H1 (cell line): ENCODE data around the gene CFAP100. TPM values are rescaled to one million over a fixed set of nuclear protein-coding genes. Genes with fewer than 3 reads are reported as not detected.

Experiments used
- CTCF ChIA-PET: fragments of 300-600 bp; sonication (Branson Sonifier 250); formaldehyde crosslinking; loops from one replicate; lab custom pipeline; 2021; ENCODE audit not compliant: partially characterized antibody; lab: Charles Lee
- POLR2A ChIA-PET: fragments of 300-600 bp; sonication (Branson Sonifier 250); formaldehyde crosslinking; loops from one replicate; lab custom pipeline; 2021; ENCODE audit warnings: inconsistent platforms; ENCODE audit not compliant: partially characterized antibody; lab: Charles Lee
- DNase-seq, 2 experiments: peaks; one replicate each; pipeline versions ENCODE4 v3.0.0 to v3.0.0-alpha.2; 2010 to 2022; ENCODE audit warnings: low spot score in 2 of 2, low read depth in 1 of 2, mixed read lengths in 1 of 2
- FAIRE-seq: peaks from 2 replicates; lab custom pipeline; 2011; peaks lifted over from hg19 to GRCh38; lab: Jason Lieb, UNC
- H2AFZ ChIP-seq: 2 replicates; pipeline ENCODE4 v1.8.1; 2012; ENCODE audit warnings: low read length, inconsistent platforms
- H2AK5ac ChIP-seq: 2 replicates; pipeline ENCODE4 v1.6.1; 2013; ENCODE audit warnings: low read depth, low read length
- H2BK120ac ChIP-seq: replicated peaks from 2 replicates; pipeline ENCODE3; 2013; ENCODE audit warnings: low read depth, low read length, inconsistent platforms
- H2BK12ac ChIP-seq: 2 replicates; pipeline ENCODE4 v1.6.1; 2013; ENCODE audit warnings: low read depth, low read length
- H2BK15ac ChIP-seq: 2 replicates; pipeline ENCODE4 v1.6.1; 2013; ENCODE audit warnings: low read length
- H2BK20ac ChIP-seq: 2 replicates; pipeline ENCODE4 v1.6.1; 2013; ENCODE audit warnings: low read length
- H2BK5ac ChIP-seq: 2 replicates; pipeline ENCODE4 v1.6.1; 2013; ENCODE audit warnings: low read depth, low read length
- H3K14ac ChIP-seq: 2 replicates; pipeline ENCODE4 v1.6.1; 2013; ENCODE audit warnings: inconsistent platforms; ENCODE audit not compliant: insufficient read length
- H3K18ac ChIP-seq: 2 replicates; pipeline ENCODE4 v1.6.1; 2013; ENCODE audit warnings: low read length; ENCODE audit errors: extremely low read depth
- H3K23ac ChIP-seq: 2 replicates; pipeline ENCODE4 v1.6.1; 2013; ENCODE audit warnings: inconsistent platforms; ENCODE audit not compliant: insufficient read length
- H3K23me2 ChIP-seq: 2 replicates; pipeline ENCODE4 v1.6.1; 2013; ENCODE audit warnings: low read depth, low read length
- H3K27ac ChIP-seq: 2 replicates; pipeline ENCODE4 v1.6.1; 2011; ENCODE audit warnings: low read depth, low read length, inconsistent platforms
- H3K27me3 ChIP-seq, 4 experiments: replicated peaks in 1 of 4; 1 replicate in 1 of 4; 2 replicates in 3 of 4; pipeline versions ENCODE4 v1.6.1 to v1.8.1; 2011 to 2013; ENCODE audit warnings: low read length in 3 of 4, mild to moderate bottlenecking in 3 of 4, inconsistent platforms in 2 of 4, mixed read lengths in 2 of 4, moderate library complexity in 1 of 4; ENCODE audit not compliant: control insufficient read depth in 3 of 4, insufficient read depth in 3 of 4; ENCODE audit errors: extremely low read depth in 1 of 4
- H3K36me3 ChIP-seq, 4 experiments: 2 replicates each; pipeline versions ENCODE4 v1.6.1 to v1.8.1; 2011 to 2013; ENCODE audit warnings: mild to moderate bottlenecking in 4 of 4, low read length in 3 of 4, moderate library complexity in 2 of 4, control low read depth in 1 of 4, inconsistent platforms in 1 of 4; ENCODE audit not compliant: insufficient read depth in 4 of 4, control insufficient read depth in 2 of 4
- H3K4ac ChIP-seq: replicated peaks from 2 replicates; pipeline ENCODE3; 2013; ENCODE audit warnings: low read length, low read depth, mixed read lengths, inconsistent platforms; ENCODE audit not compliant: insufficient read length
- H3K4me1 ChIP-seq, 4 experiments: replicated peaks in 1 of 4; 1 replicate in 1 of 4; 2 replicates in 3 of 4; pipeline versions ENCODE4 v1.6.1 to v1.8.1; 2011 to 2013; ENCODE audit warnings: low read length in 3 of 4, inconsistent platforms in 2 of 4, mixed read lengths in 1 of 4; ENCODE audit not compliant: insufficient read depth in 4 of 4, control insufficient read depth in 3 of 4
- H3K4me2 ChIP-seq, 2 experiments: 2 replicates each; pipeline versions ENCODE4 v1.6.1 to v1.8.1; 2011 to 2013; ENCODE audit warnings: low read depth in 2 of 2, low read length in 2 of 2, control low read depth in 1 of 2, inconsistent platforms in 1 of 2, mild to moderate bottlenecking in 1 of 2; ENCODE audit not compliant: insufficient read depth in 1 of 2
- H3K4me3 ChIP-seq, 4 experiments: fragments of 200-600, 300-600 bp in 1 of 4; sonication (generic), shearing (Covaris generic), sonication (Bioruptor Twin) in 1 of 4; 2 replicates each; pipeline versions ENCODE4 v1.5.1 to v1.8.1; 2011 to 2016; ENCODE audit warnings: low read length in 4 of 4, low read depth in 3 of 4, control low read depth in 2 of 4, inconsistent platforms in 2 of 4, mild to moderate bottlenecking in 2 of 4, mixed read lengths in 1 of 4, moderate library complexity in 1 of 4; ENCODE audit not compliant: insufficient read depth in 2 of 4; ENCODE audit errors: extremely low read depth in 1 of 4
- H3K56ac ChIP-seq: replicated peaks from 2 replicates; pipeline ENCODE3; 2013; ENCODE audit warnings: low read depth, mild to moderate bottlenecking, mixed read lengths, low read length, inconsistent platforms; ENCODE audit not compliant: insufficient read length
- H3K79me1 ChIP-seq: 2 replicates; pipeline ENCODE4 v1.6.1; 2013; ENCODE audit warnings: low read depth, low read length, control low read depth
- H3K79me2 ChIP-seq, 2 experiments: 2 replicates each; pipeline versions ENCODE4 v1.6.1 to v1.8.1; 2012 to 2013; ENCODE audit warnings: low read length in 2 of 2, mild to moderate bottlenecking in 2 of 2, inconsistent platforms in 1 of 2; ENCODE audit not compliant: insufficient read depth in 2 of 2, control insufficient read depth in 1 of 2
- H3K9ac ChIP-seq, 4 experiments: replicated peaks in 1 of 4; 1 replicate in 1 of 4; 2 replicates in 3 of 4; pipeline versions ENCODE4 v1.6.1 to v1.8.1; 2011 to 2013; ENCODE audit warnings: low read depth in 3 of 4, low read length in 3 of 4, control low read depth in 2 of 4, mild to moderate bottlenecking in 2 of 4, moderate library complexity in 2 of 4, inconsistent platforms in 1 of 4; ENCODE audit errors: extremely low read depth in 1 of 4
- H3K9me3 ChIP-seq, 2 experiments: 2 replicates each; pipeline versions ENCODE4 v1.6.1 to v1.8.1; 2012 to 2013; ENCODE audit warnings: mild to moderate bottlenecking in 2 of 2, moderate library complexity in 2 of 2, control low read depth in 1 of 2, inconsistent platforms in 1 of 2, low read depth in 1 of 2, low read length in 1 of 2, mixed read lengths in 1 of 2; ENCODE audit not compliant: insufficient read depth in 2 of 2
- H4K20me1 ChIP-seq, 2 experiments: replicated peaks in 1 of 2; 2 replicates each; pipeline versions ENCODE3 to v1.8.1; 2011 to 2013; ENCODE audit warnings: inconsistent platforms in 2 of 2, low read length in 2 of 2, mild to moderate bottlenecking in 1 of 2; ENCODE audit not compliant: insufficient read depth in 2 of 2, control insufficient read depth in 1 of 2
- H4K5ac ChIP-seq: 2 replicates; pipeline ENCODE4 v1.6.1; 2013; ENCODE audit warnings: low read length, low read depth, mixed read lengths, inconsistent platforms; ENCODE audit not compliant: insufficient read length
- H4K8ac ChIP-seq: 2 replicates; pipeline ENCODE4 v1.8.0; 2013; ENCODE audit warnings: mild to moderate bottlenecking, moderate library complexity, low read length, inconsistent platforms; ENCODE audit not compliant: insufficient read depth; ENCODE audit errors: extremely low read depth
- H4K91ac ChIP-seq: replicated peaks from 2 replicates; pipeline ENCODE3; 2013; ENCODE audit warnings: low read length, mixed read lengths, inconsistent platforms; ENCODE audit not compliant: insufficient read length
- EZH2 ChIP-seq: fragments of 200-600 bp; sonication (generic); IDR thresholded peaks from 2 replicates; pipeline ENCODE4 v1.7.1; 2012; ENCODE audit warnings: low read depth, mild to moderate bottlenecking, moderate library complexity, low read length, inconsistent platforms; ENCODE audit not compliant: severe bottlenecking
- SAP30 ChIP-seq: fragments of 300-600 bp; sonication (generic); IDR thresholded peaks from 2 replicates; pipeline ENCODE4 v1.7.1; 2012; ENCODE audit warnings: low read length, moderate library complexity, mild to moderate bottlenecking, inconsistent platforms; ENCODE audit not compliant: insufficient read depth, insufficient replicate concordance
- SIN3A ChIP-seq, 2 experiments: IDR thresholded peaks in 1 of 2; conservative IDR thresholded peaks in 1 of 2; 2 replicates each; pipeline ENCODE4 v1.6.1; 2011 to 2012; ENCODE audit warnings: low read length in 2 of 2, improper control_type of control experiment in 1 of 2, low read depth in 1 of 2, mild to moderate bottlenecking in 1 of 2
- SP1 ChIP-seq: IDR thresholded peaks from 2 replicates; pipeline ENCODE4 v1.6.1; 2011; ENCODE audit warnings: low read depth, low read length
- WGBS, 2 experiments: shearing (Covaris generic) in 1 of 2; methylation state at CpG; one replicate each; pipeline versions ENCODE4 v1.1.6 to v1.1.7; 2013 to 2015; ENCODE audit warnings: low lambda C conversion rate in 2 of 2, mixed read lengths in 2 of 2, inconsistent platforms in 1 of 2, low coverage in 1 of 2, missing lambda C conversion rate in 1 of 2; ENCODE audit not compliant: insufficient replicate concordance in 2 of 2, insufficient coverage in 1 of 2, insufficient read length in 1 of 2; ENCODE audit errors: extremely low coverage in 1 of 2, missing lambda C conversion rate in 1 of 2; 5-methylcytosine and 5-hydroxymethylcytosine counted together
- polyA plus RNA-seq, 7 experiments: library from polyadenylated mRNA; depleted of rRNA in 3 of 7; stranded (reverse) in 5 of 7; unstranded in 2 of 7; fragments of >200 nt in 5 of 7; fragments of 200-250 nt in 2 of 7; gene quantifications; 1 replicate in 5 of 7; 2 replicates in 1 of 7; 4 replicates in 1 of 7; pipeline versions ENCODE4 v1.2.1 to v1.2.3, GENCODE V29; 2011 to 2013; ENCODE audit warnings: missing spikeins in 2 of 7, mixed read lengths in 2 of 7
- total RNA-seq: library from RNA; stranded (reverse); fragmentation: NEBNext Ultra II Directional; extraction: Animal tissue kit (Norgen Biotek cat#: 25700); gene quantifications from 2 replicates; pipeline ENCODE4 v1.2.1, GENCODE V29; 2021
- TF ChIP-seq, protein P1 (sequence below): IDR thresholded peaks from 2 replicates; pipeline ENCODE4 v1.6.1; 2012; ENCODE audit warnings: inconsistent platforms

Gene CFAP100
- total and polyA plus RNA-seq, 2 of the 8 experiments (the other 6 are each of a cell fraction or from before 2014, with no cell fraction given): 0.17 TPM; not detected in 1

DNA sequence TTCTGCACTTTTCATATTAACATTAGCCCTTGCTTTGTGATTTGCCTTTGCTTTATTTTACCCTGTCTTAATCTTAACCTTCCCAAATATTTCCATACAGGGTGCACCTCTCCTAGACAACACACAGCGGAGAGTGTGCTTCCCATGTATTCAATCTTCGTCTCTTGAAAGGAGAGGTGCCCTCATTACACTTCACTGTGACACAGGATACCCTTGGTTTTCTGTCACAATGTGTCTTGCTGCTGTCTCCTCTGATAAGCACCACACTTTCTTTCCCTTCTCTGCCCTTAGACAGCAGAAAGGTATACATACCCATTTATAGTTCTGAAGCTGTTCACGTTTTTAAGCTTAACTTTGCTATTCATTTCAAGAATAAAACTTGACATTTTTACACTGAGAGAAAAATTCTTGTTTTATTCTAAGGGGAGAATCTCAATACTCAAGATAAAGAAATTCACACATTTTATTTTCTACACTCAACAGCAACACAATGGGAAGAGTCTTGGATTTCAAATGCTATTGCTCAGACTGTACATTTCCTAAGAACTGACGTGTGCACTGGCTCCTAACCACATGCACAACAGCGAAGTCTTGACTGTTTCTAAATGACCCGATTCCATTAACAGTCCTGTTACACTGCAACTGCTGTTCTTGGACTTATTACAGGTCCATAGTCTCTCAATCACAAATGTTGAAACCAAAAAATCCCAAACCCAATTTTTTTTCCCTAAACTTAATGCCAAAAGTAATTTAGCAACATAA, 59.9 kb downstream of the CFAP100 start:
- no peak for FAIRE-seq
- no peak overlapping the region for H3K9ac ChIP-seq
- CTCF ChIA-PET: no interaction called here

More for the DNA sequence above, 59.9 kb downstream of the CFAP100 start:
- H3K23ac ChIP-seq: no peak overlapping the region
- no peak overlapping the region for H2BK120ac ChIP-seq
- H3K27ac ChIP-seq: no peak overlapping the region
- H3K18ac ChIP-seq: no peak overlapping the region
- no peaks in the 10 kb centered on the region for H3K27me3 ChIP-seq
- no peak overlapping the region for H3K4me2 ChIP-seq
- H3K36me3 ChIP-seq: peaks cover 4 to 40% (median 15%) of the 10 kb centered on the region in 4 experiments; a peak in 7 of 8 replicates
- no peak overlapping the region for H2BK20ac ChIP-seq
- DNase-seq: no peak
- POLR2A ChIA-PET: interaction anchor here (1.6 kb wide), 1 partner anchor 12 kb away, joined by 3 read pairs; no protein-coding TSS in a partner anchor
- no peak overlapping the region for H3K14ac ChIP-seq
- no peak overlapping the region for H2BK12ac ChIP-seq
- no peak overlapping the region for H2AK5ac ChIP-seq
- peaks cover 6% of the 10 kb centered on the region; the same call in 1 of the 2 replicates for H3K79me1 ChIP-seq
- no peaks in the 10 kb centered on the region; a peak in 1 of 7 replicates for H3K4me1 ChIP-seq
- H4K91ac ChIP-seq: no peak overlapping the region
- no peak overlapping the region for H2BK15ac ChIP-seq
- WGBS, 2 experiments: 84% methylated on average over 6 of the region's 6 CpGs; no CpG with 5 or more reads in 1 of the 2 experiments
- TF ChIP-seq EZH2 (no peak), SIN3A (conservative IDR thresholded peaks at IDR 0.05 in 1 of 2, IDR thresholded peaks at IDR 0.05 in 1 of 2; ENCODE audit: low read depth in 1 of 2, low read length in 2 of 2) (no peak), SAP30 (no peak), SP1 (no peak)
- TF ChIP-seq, protein P1, sequence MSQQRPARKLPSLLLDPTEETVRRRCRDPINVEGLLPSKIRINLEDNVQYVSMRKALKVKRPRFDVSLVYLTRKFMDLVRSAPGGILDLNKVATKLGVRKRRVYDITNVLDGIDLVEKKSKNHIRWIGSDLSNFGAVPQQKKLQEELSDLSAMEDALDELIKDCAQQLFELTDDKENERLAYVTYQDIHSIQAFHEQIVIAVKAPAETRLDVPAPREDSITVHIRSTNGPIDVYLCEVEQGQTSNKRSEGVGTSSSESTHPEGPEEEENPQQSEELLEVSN: no peak
- H3K23me2 ChIP-seq: no peaks in the 10 kb centered on the region
- no peak overlapping the region for H3K4me3 ChIP-seq
- no peaks in the 10 kb centered on the region; a peak in 2 of 4 replicates for H3K79me2 ChIP-seq
- peaks cover 0 to 12% of the 10 kb centered on the region in 2 experiments for H4K20me1 ChIP-seq
- no peak overlapping the region for H3K56ac ChIP-seq
- no peak overlapping the region for H2AFZ ChIP-seq
- H3K9me3 ChIP-seq: no peaks in the 10 kb centered on the region
- no peak overlapping the region for H2BK5ac ChIP-seq
- H3K4ac ChIP-seq: no peak overlapping the region
- H4K8ac ChIP-seq: no peak overlapping the region
- H4K5ac ChIP-seq: no peak overlapping the region
